Lung (tissue), 12 donors: ENCODE results near the gene RBFOX1. TPM values are rescaled to one million over a fixed set of nuclear protein-coding genes. Genes with fewer than 3 reads are reported as not detected.

ENCODE experiments used
- ATAC-seq: fragments of 200-7000 bp; cut with Tn5 transposase; one replicate; pipeline ENCODE4 v1.9.1; 2020; ENCODE audit warnings: moderate number of reproducible peaks; ENCODE audit not compliant: insufficient read depth, low FRiP score
- DNase-seq, 3 donors: peaks; one replicate each; pipeline ENCODE4 v3.0.0-alpha.2; 2013 to 2017
- H3K27ac ChIP-seq, 2 donors: one replicate each; pipeline ENCODE4 v1.5.1; 2013; ENCODE audit warnings: mild to moderate bottlenecking in 2 of 2, moderate library complexity in 2 of 2, control low read depth in 1 of 2, inconsistent platforms in 1 of 2, low read depth in 1 of 2, low read length in 1 of 2
- H3K27me3 ChIP-seq, 3 donors: one replicate each; pipeline ENCODE4 v1.5.1; 2013; ENCODE audit warnings: low read length in 2 of 3; ENCODE audit not compliant: control insufficient read depth in 3 of 3, insufficient read depth in 3 of 3
- H3K36me3 ChIP-seq, 4 donors: one replicate each; pipeline ENCODE4 v1.5.1; 2013; ENCODE audit warnings: low read length in 4 of 4, mild to moderate bottlenecking in 1 of 4, moderate library complexity in 1 of 4; ENCODE audit not compliant: control insufficient read depth in 4 of 4, insufficient read depth in 4 of 4
- H3K4me1 ChIP-seq, 5 donors: one replicate each; pipeline ENCODE4 v1.5.1; 2013; ENCODE audit warnings: low read length in 5 of 5, mild to moderate bottlenecking in 2 of 5, moderate library complexity in 1 of 5; ENCODE audit not compliant: control insufficient read depth in 5 of 5, insufficient read depth in 5 of 5
- H3K4me3 ChIP-seq: one replicate; pipeline ENCODE4 v1.5.1; 2013; ENCODE audit warnings: mild to moderate bottlenecking, control low read depth, moderate library complexity
- H3K9ac ChIP-seq, 2 donors: one replicate each; pipeline ENCODE4 v1.5.1; 2013; ENCODE audit warnings: low read length in 2 of 2, control low read depth in 1 of 2; ENCODE audit not compliant: insufficient read depth in 1 of 2
- H3K9me3 ChIP-seq, 4 donors: one replicate each; pipeline ENCODE4 v1.5.1; 2013; ENCODE audit warnings: low read length in 3 of 4, mild to moderate bottlenecking in 1 of 4, moderate library complexity in 1 of 4; ENCODE audit not compliant: control insufficient read depth in 4 of 4, insufficient read depth in 3 of 4
- whole genome bisulfite sequencing, 2 donors: extraction: QIAGEN DNeasy Blood & Tissue Kit; methylation state at CpG; one replicate each; pipeline ENCODE4 v1.1.7; 2013; 5-methylcytosine and 5-hydroxymethylcytosine counted together
- polyA plus RNA-seq, 2 donors: library from polyadenylated mRNA; stranded (reverse); fragments of 200-250 nt; gene quantifications; one replicate each; pipeline ENCODE4 v1.2.1, GENCODE V29; 2013
- total RNA-seq, 2 donors: library from RNA; depleted of rRNA in 1 of 2; stranded (reverse); fragments of >200 nt in 1 of 2; gene quantifications; one replicate each; pipeline ENCODE4 v1.2.1, GENCODE V29; 2014 to 2021
- TF ChIP-seq, protein P1 (sequence below): IDR thresholded peaks from 2 replicates; pipeline ENCODE4 v1.5.1; 2012; ENCODE audit warnings: mild to moderate bottlenecking; ENCODE audit errors: control extremely low read depth, extremely low read depth
- donor health status: control.
- donor health status: control.
- donor health status: Bipolar disorder and iron deficiency.
- donor health status: healthy.
- donor health status: DM: yes; HTN: yes; CAD: no.

The RBFOX1 gene
- total and polyA plus RNA-seq, 4 donors = 0.55 to 3.0 TPM; not detected in 2

DNA sequence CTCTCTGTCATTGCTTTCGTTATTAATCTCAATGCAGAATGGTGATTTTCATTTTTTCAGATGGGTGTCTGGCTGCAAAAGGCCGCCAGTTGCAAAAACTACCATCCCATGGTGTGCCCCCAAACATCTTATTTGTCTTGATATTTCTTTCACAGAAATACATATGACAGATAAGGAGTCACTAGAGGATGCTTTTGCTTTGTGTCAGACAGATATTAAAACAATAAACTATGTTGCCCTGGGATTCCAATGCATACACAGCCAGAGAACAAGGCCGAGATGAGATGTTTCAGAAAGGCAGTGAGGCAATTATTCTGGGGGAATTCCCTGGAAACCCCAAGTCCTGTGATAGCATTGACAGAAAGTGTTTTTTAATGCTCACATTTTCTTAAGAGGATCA, 307.7 kb downstream of the RBFOX1 start:
- no peak for DNase-seq
- TF ChIP-seq, protein P1, sequence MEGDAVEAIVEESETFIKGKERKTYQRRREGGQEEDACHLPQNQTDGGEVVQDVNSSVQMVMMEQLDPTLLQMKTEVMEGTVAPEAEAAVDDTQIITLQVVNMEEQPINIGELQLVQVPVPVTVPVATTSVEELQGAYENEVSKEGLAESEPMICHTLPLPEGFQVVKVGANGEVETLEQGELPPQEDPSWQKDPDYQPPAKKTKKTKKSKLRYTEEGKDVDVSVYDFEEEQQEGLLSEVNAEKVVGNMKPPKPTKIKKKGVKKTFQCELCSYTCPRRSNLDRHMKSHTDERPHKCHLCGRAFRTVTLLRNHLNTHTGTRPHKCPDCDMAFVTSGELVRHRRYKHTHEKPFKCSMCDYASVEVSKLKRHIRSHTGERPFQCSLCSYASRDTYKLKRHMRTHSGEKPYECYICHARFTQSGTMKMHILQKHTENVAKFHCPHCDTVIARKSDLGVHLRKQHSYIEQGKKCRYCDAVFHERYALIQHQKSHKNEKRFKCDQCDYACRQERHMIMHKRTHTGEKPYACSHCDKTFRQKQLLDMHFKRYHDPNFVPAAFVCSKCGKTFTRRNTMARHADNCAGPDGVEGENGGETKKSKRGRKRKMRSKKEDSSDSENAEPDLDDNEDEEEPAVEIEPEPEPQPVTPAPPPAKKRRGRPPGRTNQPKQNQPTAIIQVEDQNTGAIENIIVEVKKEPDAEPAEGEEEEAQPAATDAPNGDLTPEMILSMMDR = no peak
- 65 to 66% methylated on average over 3 of the region's 3 CpGs for WGBS, 2 donors

DNA sequence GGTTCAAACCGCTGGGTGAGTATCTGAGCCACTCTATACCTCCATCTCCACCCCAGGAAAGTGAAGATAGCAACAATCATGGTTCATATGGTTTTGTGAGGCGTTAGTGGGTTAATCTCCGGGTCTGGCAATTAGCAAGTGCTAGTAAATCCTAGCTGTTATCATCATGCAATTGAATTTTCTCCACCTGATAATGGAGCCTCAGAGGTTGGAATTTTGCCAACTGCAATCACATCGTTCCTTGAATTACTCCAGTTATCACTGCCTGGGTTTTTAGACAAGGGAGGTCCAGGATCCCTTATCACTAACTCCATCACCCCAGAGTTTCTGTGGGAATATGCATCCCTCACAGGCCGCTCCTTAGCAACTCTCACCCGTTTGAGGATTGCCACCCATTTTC, 311.5 kb downstream of the RBFOX1 start:
- DNase-seq (no peak), ATAC-seq (no peak)
- Histone ChIP-seq H3K27me3 (no peaks in the 10 kb centered on the region), H3K9me3 (no peaks in the 10 kb centered on the region), H3K4me1 (no peaks in the 10 kb centered on the region), H3K4me3 (no peak overlapping the region), H3K9ac (no peak overlapping the region), H3K27ac (no peak overlapping the region), H3K36me3 (no peaks in the 10 kb centered on the region)
- WGBS, 2 donors = 50 to 53% methylated on average over 6 of the region's 6 CpGs
- TF ChIP-seq, protein P1 = no peak

More for the DNA sequence above, 307.7 kb downstream of the RBFOX1 start:
- Histone ChIP-seq H3K9ac (no peak overlapping the region), H3K4me3 (no peak overlapping the region), H3K9me3 (no peaks in the 10 kb centered on the region), H3K27me3 (no peaks in the 10 kb centered on the region), H3K36me3 (no peaks in the 10 kb centered on the region), H3K27ac (no peak overlapping the region), H3K4me1 (no peaks in the 10 kb centered on the region)
- no peak for ATAC-seq

DNA sequence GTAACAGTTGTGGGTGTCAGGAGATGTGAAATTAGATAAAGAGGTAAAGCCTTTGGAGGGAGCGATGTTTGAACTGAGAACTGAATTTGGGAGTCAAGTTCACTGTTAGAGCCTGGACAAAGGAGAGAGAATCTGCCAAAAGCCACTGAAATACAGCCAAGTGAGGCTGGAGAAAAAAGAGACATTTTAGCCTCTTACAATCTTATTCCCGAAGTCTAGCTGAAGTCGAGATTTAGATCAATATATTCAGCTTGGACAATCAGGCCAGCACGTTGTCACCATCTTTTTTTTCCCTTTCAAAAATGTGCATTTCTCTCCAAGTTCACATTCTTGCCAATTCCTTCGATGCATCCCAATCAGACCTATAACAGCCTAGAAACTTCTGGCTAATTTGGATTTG, 312.2 kb downstream of the RBFOX1 start:
- Histone ChIP-seq H3K4me1 (no peaks in the 10 kb centered on the region), H3K27ac (no peak overlapping the region), H3K36me3 (no peaks in the 10 kb centered on the region), H3K27me3 (no peaks in the 10 kb centered on the region), H3K4me3 (no peak overlapping the region), H3K9me3 (no peaks in the 10 kb centered on the region), H3K9ac (no peak overlapping the region)
- TF ChIP-seq, protein P1 = no peak
- no peak for ATAC-seq
- 64 to 88% methylated on average over 5 of the region's 5 CpGs for WGBS, 2 donors
- no peak for DNase-seq

DNA sequence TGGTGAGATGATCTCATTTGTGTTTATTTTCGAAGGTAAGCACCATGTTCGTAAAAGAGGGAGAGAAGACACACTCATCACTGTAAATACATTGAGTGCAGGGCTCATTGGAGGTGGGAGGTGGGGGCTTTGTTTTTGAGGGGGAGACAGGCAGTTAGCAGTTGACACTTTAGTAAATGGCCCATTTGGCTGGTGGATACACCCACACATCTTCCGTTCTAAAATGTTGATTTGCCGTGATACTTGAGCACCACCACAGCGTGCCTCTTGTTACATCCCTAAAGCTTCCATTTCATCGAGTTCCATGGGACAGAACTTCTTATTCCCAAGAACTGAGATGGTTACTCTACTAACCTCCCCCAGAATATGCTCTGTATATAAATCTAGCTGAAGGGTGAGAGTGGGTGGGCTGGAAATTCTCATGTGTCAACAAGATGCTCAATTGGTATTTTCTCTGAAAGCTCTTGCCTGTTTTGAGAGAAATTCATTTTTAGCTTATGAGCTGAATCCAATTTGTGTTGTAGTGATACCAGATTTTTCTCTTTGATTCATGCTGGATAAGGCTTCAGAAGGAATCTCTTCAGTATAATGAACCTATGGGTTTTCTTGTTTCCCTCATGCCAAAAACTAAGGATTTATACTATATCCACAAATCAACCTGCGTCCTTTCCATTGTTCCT, 314.3 kb downstream of the RBFOX1 start:
- TF ChIP-seq, protein P1 = no peak
- 50 to 66% methylated on average over 7 of the region's 7 CpGs for WGBS, 2 donors
- Histone ChIP-seq H3K36me3 (no peaks in the 10 kb centered on the region), H3K27me3 (no peaks in the 10 kb centered on the region), H3K4me1 (no peaks in the 10 kb centered on the region), H3K27ac (no peak overlapping the region), H3K9ac (no peak overlapping the region), H3K9me3 (no peaks in the 10 kb centered on the region), H3K4me3 (no peak overlapping the region)
- DNase-seq (no peak), ATAC-seq (no peak)
